HPDE6-E6E7 (cell line): ENCODE data around the gene CDIP1.
A peak's percentile ranks its signal among the peaks of the same experiment; 100 is the strongest.
"Not testable (repeated sequence)": the region's sequence is repeated elsewhere in the genome, so short reads cannot be mapped to it uniquely, and the experiment has no call there.

Experiments
- DNase-seq: peaks from one replicate; pipeline ENCODE4 v3.0.0; 2011; ENCODE audit warnings: missing footprints; ENCODE audit errors: extremely low spot score

CDIP1 gene

DNA sequence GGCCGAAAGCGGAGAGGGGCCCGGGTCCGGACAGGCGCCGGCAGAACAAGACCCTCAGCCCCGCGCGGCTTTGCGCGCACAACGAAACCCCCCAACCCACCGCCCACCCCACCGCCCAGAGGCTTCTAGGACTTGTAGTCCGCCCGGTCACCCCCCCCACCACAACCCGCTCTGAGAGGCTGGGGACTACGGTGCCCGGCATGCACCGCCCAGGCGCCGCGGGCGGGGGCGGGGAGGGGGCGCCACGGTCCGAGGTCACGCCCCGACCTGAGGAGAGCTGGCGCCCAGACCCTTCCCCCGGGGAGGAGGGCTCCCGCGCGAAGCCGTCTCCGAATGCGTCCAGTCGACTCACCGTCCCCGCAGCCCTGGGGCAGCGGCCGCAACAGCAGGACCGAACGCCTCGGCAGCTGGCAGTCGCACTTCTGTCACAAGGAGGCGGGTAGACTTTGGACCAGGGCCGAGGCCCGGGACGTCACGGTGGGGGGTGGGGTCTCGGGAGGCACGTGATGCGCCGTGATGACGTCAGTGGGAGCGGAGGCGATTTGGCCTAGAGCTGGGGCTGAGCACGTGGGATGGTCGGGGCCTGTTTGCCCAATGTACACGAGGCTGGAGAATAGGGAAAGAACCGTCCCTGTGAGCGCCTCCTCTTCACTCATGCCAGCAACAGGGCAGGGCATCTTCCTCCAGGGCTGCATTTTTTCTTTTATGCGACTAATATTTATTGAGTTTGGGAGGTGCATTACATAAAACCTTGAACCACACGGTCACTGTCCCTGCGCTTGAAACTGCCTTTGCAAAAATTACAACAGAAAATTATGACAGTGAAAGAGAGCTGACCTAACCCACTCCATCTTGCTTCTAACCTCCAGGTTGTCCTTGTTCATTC lies at the start of gene CDIP1:
Gene CDIP1, minus strand, starts transcription at position 424 of the 886 bp plus-strand sequence. CDS start 24,643 bp downstream, outside the sequence.
- DNase-seq, result peak; percentile 91

DNA sequence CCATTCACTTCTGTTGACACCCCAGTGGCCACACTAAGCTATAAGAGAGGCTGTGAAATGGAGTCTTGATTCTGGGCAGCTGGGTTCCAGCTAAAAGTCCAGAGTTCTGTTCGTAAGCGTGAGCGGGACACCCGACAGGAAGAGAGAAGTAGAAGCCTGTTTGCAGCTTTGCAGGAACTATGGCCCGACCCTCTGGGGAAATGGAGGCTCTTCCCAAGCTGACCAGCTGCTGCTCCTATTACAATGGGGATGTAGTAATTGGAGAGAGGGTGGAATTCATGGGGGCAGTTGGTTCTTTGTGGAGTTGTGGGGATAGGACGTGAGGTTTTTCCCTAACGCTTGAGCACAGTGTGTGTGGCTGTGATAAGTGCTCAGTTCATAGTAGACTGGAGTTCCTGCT lies 47.7 kb upstream of the CDIP1 start:
- DNase-seq, result no peak

DNA sequence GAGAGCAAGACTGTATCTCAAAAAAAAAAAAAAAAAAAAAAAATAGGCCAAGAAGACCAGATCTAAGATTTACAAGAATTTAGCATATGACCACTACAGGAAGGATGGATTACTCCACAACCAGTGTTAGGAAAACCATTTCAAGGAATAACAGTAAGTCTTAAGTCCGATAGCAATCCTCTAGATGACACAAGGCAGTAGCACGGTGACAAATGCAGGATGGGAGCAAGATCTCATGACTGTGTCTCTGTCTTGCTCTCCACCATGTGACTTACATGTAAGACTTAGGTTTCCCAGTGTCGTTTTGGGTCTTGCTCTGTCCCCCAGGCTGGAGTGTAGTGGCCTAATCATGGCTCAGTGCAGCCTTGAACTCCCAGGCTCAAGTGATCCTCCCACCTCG lies 45.3 kb upstream of the CDIP1 start:
- no peak for DNase-seq

DNA sequence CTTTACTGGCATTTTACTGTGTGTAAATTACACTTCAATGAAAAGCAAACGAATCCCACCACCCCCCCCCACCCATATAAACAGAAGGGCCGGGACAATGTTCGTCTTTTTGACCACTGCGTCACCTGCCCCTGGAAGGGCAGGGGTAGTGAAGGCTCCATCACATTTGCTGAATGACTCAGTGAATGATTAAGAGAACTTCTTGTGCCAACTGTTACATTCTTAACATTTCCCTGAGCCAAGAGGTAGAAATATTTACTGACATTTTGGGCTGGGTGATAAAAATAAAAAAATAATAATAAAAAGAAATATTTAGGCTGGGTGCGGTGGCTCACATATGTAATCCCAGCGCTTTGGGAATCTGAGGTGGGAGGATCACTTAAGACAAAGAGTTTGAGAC lies 41.7 kb upstream of the CDIP1 start:
- DNase-seq, result no peak

DNA sequence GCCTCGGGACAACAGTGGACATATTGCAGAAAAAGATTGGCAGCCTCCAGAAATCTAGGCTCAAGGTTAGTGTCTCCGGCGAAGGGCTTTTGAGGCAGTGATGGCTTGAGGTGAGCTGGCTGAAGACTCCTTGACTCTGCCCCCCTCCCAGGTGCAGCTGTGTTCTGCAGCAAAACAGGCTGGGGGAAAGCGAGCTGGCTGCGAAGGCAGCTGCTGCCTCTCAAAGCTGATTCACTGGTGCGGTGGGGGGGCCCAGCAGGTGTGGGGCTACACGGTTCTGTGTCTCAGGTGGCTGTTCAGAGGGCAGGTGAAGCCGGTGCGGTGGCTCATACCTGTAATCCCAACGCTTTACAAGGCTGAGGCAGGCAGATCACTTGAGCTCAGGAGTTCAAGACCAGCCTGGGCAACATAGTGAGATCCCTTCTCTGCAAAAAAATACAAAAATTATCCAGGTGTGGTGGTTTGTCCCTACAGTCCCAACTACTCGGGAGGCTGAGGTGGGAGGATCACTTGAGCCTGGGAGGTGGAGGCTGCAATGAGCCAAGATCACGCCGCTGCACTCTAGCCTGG lies 40.5 kb upstream of the CDIP1 start:
- DNase-seq, result no peak

DNA sequence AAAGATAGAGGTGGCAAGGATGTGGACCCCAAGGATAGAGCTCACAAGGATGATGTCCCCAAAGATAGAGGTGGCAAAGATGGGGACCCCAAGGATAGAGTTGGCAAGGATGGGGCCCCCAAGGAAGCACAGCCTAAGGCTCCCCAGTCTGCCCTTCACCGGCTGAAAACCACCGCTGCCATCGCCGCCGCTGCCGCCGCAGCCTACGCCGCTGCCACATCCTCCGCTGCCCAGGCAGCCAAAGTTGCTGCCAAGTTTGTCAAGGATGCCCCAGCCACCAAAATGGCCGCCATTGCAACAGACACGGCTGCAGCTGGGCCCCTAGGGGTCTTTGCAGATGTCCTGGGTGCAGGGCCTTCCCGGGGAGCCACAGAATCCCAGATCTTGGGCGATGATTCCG lies 37.4 kb upstream of the CDIP1 start:
- no peak for DNase-seq

DNA sequence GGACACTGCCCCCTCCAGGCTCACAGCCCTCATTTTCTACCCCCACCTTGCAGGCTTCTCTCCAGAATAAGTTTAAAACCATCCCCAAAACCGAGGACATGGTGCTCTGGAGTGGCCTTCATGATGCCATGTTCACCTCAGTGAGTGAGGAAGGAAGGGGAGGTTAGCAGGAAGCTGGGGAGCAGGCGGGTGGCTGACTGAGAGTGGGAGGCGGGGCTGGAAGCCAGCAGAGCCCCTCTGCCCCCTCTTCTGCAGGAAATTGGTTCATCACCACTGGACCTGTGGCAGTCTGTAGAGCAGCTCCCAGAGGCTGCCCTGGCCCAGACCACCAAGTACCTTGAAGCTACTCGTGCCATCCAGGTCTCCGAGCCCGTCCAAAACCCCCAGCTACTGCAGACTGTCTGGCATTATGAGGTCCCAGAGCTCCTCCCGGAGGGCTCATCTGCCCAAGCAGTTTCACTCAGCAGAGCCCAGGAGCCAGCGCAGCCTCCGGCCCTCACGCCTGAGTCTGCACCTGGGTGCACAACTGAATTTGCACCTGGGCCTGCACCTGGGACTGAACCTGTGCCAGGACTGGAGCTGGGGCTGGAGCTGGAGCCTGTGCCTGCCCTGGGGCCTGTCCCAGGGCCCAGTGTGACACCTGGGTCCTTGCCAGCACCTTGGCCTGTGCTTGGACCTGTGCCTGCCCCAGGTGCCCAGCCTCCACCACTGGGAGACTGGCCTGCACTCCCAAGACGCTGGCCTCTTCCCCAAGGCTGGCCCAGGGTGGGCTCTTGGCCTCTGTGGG lies 36.5 kb upstream of the CDIP1 start:
- no peak for DNase-seq

DNA sequence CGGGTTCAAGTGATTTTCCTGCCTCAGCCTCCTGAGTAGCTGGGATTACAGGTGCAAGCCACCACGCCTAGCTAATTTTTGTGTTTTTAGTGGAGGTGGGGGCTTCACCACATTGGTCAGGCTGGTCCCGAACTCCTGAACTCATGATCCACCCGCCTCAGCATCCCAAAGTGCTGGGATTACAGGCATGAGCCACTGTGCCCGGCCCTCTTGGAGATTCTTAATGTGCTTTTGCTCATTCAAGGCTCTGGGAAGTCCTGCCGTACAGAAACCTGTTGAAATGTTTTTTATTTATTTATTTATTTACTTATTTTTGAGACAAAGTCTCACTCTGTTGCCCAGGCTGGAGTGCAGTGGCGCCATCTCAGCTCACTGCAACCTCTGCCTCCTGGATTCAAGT lies 35.4 kb upstream of the CDIP1 start:
- not testable (repeated sequence) for DNase-seq

DNA sequence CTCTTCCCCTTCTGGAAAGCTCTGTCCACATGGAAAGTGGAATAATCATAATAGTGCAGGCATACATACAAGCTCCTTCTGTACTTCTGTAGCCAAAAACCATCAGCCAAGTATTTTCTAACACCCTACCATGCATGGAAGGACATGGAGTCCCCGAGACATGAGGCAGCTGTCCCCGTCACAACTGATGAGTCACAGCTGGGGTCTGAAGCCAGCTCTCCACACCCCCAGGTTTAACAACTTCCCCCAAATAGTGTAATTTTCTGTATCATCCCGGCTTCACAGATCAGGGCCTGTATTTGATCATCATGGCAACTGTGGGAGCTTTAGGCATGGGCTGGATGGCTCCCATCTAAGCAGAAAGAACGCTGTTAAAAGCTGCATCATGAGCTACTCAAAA lies 34.1 kb upstream of the CDIP1 start:
- DNase-seq, result no peak

DNA sequence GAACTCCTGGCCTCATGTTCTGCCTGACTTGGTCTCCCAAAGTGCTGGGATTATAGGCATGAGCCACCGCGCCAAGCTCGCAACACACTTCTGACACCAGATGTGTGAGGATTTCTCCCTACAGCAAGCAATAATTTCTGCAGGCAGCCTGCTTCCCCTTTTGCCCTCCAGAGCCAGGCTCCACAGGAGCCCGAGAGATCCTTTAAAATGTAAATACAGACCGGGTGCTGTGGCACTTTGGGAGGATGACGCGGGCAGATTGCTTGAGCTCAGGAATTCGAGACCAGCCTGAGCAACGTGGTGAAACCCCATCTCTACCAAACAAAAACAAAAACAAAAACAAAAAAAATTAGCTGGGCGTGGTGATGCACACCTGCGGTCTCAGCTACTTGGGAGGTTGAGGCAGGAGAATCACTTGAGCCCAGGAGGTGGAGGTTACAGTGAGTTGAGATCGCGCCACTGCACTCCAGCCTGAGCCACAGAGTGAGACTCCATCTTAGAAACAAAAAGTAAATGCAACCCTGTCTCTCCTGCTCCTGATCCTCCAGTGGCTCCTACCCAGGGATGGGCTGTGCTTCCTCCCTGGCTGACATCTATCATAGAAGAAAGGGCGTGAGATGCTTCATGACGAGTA lies 32.2 kb upstream of the CDIP1 start:
- no peak for DNase-seq

DNA sequence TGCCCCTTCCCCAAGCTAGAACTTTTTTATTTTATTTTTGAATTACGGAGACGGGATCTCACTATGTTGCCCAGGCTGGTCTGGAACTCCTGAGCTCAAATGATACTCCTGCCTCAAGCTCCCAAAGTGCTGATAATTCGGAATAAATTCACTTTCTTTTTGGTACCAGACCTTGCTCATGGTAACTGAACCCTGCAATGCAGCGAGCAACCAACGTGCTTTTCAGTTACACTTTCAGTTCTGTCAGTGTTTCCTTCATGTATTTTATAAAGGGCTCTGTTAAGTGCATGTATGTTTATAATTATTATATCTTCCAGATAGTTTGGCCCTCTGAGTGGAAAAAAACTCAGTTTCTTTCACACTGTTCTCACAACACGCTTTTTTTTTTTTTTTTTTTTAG lies 31.5 kb upstream of the CDIP1 start:
- DNase-seq, result no peak

DNA sequence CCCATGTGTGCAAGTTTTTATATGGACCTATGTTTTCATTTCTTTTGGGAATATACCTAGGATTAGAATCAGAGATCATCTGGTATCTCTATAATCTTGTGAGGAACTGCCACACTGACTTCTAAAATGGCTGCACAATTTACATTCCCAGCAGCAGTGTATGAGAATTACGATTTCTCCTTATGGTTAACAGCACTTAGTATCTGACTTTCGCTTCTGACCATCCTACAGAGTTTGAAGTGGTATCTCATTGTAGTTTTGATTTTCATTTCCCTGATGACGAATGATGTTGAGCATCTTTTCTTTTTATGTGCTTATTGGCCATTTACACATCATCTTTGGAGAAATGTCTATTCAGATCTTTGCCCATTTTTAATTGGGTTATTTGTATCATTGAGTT lies 27.6 kb upstream of the CDIP1 start:
- no peak for DNase-seq

DNA sequence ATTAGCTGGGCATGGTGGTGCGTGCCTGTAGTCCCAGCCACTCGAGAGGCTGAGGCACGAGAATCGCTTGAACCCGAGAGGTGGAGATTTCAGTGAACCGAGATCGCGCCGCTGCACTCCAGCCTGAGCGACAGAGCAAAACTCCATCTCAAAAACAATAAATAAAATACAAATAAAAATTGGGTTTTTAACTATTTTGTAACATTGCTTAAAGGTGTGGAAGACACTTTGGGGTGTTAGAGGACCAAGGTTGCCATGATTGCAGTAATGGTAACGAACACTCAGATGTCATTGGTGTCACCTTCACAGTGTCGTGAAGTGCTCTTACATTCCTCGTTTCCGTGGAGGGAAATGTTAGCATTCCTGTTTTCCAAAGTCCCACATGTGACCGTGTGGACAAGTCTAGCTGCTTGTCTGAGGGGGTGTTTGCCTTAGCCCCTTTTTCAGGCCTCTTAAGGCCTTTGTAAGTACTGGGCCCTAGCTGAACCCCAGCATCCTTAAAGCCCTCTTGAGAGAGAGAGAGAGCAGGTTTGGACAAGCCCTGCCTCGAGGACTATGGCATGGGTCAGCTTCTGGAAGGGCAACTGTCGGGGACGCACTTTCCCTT lies 26.2 kb upstream of the CDIP1 start:
- DNase-seq, result no peak

DNA sequence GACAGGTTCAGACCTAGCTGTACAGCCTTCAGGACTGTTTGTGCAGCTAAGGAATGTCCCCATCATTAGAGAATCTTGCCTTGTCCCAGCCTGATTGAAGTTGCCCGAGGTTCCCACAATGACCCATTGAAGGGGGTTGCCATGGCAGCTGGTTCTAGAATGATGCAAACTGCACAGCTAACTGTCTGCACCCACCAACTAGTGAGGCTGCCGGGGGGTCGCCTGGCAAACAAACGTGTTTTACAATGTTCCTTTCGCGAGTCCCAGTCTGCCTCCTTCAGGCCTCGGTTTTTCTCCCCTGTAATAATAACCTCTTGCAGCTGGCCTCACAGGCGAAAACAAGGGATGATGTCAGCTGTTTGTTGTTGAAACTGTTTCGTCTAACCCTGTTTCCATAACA lies 23.0 kb upstream of the CDIP1 start:
- DNase-seq, result no peak

DNA sequence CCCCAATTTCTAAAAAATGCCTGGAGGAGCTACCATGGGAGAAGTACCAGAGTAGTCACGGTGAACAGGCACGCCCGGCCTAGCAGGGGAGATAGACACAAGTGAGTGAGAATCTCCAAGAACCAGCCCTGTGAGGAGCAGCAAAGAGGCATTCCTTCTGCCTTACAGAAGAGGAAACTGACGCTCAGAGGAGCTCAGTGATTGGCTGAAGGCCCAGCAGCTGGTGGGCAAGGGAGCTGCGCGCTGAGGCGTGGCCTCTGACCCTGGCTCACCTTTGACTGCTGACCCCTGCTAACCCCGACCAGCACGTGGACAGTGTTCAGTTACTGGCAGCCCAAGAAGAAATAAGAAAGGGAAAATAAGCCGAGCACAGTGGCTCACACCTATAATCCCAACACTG lies 19.4 kb upstream of the CDIP1 start:
- no peak for DNase-seq

DNA sequence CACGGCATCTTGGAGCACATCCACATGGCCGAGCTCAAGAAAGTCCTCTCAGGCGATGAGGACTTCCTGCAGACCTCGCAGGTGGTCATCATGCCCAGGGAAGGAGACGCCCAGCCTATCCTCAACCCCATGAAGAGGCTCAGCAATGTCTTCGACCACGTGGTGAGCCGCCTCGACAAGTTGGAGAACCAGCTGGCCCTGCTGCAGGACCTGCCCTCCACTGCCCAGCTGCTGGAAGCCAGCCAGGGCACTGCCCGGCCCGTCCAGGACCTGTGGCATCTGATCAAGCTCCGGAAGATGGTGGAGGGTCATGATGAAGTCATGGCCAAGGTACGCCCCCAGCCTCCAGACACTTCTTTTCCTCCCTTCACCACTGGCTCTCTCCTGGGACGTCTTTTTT lies 18.0 kb upstream of the CDIP1 start:
- DNase-seq, result no peak

DNA sequence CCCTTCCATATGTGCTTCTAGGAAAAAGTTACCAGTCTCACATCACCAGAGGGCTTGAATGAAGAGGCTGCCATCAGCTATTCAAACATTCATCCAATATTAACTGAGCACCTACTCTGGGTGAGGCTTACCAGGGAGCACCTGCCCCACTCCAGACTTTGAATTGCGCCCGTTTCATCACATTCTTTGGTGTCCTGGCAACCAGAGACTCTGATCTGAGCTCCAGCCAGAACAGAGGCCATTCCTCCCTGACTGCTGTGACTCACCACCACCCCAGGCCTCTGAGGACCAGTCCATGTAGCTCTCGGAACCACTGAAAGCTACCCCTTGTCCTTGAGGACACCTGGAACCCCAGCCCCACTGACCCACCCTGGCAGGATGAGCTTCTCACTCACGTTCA lies 17.5 kb upstream of the CDIP1 start, which contains the start of gene C16orf96:
Gene C16orf96, plus strand, starts transcription at position 229 of the 400 bp plus-strand sequence. Its CDS starts 150 bp downstream, at position 379.
- no peak for DNase-seq

DNA sequence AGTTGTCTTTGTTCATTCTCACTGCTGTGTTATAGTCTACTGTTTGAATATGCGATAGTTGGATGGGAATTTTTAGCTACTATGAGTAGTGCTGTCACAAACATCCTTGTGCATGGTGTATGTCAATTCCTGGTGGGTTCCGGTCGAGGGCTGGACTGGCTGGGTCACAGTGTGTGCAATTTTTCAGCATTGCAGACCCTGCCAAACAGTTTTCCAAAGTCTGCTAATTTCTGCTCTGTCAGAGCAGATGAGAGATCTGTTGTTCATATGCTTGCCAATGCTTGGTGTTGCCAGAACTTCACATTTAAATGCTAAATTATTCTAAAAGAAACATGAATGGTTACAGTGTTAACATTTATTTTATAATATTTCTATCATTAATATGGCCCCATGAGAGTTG lies 14.0 kb upstream of the CDIP1 start:
- no peak for DNase-seq

DNA sequence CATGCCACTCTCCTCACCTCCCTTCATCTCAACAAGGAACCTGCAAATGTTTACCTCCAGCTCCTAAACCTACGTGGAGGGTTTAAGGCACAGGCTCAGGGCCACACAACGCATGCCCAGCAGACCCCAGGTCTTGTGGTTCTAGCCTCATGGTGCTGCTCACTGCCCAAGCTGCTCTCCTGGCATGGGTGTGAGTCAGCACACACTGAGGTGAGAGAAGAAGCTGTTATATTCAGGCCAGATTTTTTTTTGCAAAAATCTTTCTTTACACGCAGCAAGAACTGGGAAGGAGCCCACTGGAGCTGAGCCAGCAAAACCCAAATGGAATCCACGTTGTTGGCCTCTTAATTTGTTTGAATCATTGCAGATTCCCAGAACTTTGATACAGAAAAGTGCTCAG lies 12.0 kb upstream of the CDIP1 start:
- DNase-seq, result no peak

DNA sequence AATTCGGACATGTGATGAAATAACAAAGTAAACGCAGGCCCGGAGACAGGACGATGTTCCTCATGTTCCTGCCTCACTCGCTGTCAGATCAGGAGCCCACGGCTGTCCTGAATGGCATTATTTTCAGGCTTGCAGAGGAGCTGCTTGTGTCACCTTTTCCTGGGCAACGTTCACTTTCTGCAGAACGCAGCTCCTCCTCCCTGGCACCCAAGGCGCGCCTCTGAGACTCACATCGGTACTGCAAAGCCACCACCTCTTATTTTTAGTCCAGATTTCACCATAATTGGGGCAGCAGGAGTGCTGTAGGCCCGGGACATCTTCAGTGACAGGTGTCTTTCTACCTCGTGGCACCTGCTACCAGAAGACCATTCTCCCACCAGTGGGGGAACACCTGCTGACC lies 9.6 kb upstream of the CDIP1 start:
- DNase-seq, result no peak

DNA sequence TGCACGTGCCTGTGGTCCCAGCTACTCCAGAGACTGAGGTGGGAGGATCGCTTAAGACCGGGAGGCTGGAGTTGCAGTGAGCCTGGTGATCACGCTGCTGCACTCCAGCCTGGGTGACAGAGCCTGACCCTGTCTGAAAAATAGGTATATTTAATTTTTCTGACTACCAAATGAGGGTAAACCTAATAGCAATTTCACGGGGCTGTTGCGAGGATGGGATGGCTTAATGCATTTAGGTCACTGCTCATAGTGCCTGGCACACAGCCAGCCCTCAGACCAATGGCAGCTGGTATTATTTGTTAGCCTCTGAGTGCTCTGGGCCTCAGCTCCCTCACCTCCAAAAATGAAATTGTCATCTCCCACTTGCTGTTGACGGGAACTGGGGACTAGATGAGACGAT lies 5.9 kb upstream of the CDIP1 start:
- DNase-seq, result no peak
